IMR-90 (cell line): Measurements from ENCODE around the gene CFAP251. TPM values are rescaled to one million over a fixed set of nuclear protein-coding genes. Genes with fewer than 3 reads are reported as not detected.
A peak's percentile ranks its signal among the peaks of the same experiment; 100 is the strongest.

Experiments used
- ATAC-seq: fragments of 200-7000 bp; cut with Tn5 transposase; 2 replicates; pipeline ENCODE4 v1.9.1; 2020; ENCODE audit warnings: low read depth, mild to moderate bottlenecking, moderate library complexity
- BruUV-seq: library from RNA; stranded (reverse); fragments of 400-500 nt; replicated peaks from 2 replicates; lab custom pipeline; 2021; lab: Mats Ljungman, UMichigan
- CTCF ChIA-PET: fragments of 300-600 bp; formaldehyde crosslinking; extraction: SDS; loops from one replicate; lab custom pipeline; 2021; ENCODE audit warnings: antibody characterized with exemption; lab: Yijun Ruan, JAX
- POLR2A ChIA-PET: fragments of 300-600 bp; sonication (Branson Sonifier 250); formaldehyde crosslinking; loops from one replicate; lab custom pipeline; 2022; ENCODE audit warnings: antibody characterized with exemption; ENCODE audit not compliant: unreplicated experiment; lab: Charles Lee
- DNase-seq: peaks from one replicate; pipeline ENCODE4 v3.0.0; 2013
- H2AFZ ChIP-seq: replicated peaks from 2 replicates; pipeline ENCODE3; 2013; ENCODE audit warnings: low read length, mild to moderate bottlenecking; ENCODE audit not compliant: poor library complexity
- H2AK5ac ChIP-seq: 2 replicates; pipeline ENCODE4 v1.6.1; 2013; ENCODE audit warnings: low read depth, low read length, inconsistent platforms
- H2AK9ac ChIP-seq: replicated peaks from 2 replicates; pipeline ENCODE3; 2013; ENCODE audit warnings: mild to moderate bottlenecking, low read depth, low read length, moderate library complexity; ENCODE audit not compliant: poor library complexity
- H2BK120ac ChIP-seq: 2 replicates; pipeline ENCODE4 v1.6.1; 2013; ENCODE audit warnings: low read depth, low read length, inconsistent platforms
- H2BK15ac ChIP-seq: 3 replicates; pipeline ENCODE4 v1.6.1; 2013; ENCODE audit warnings: low read depth, low read length, inconsistent platforms
- H2BK20ac ChIP-seq: 2 replicates; pipeline ENCODE4 v1.6.1; 2013; ENCODE audit warnings: low read depth, mild to moderate bottlenecking, inconsistent platforms, low read length, moderate library complexity
- H2BK5ac ChIP-seq: 2 replicates; pipeline ENCODE4 v1.6.1; 2013; ENCODE audit warnings: mild to moderate bottlenecking, low read depth, low read length, inconsistent platforms; ENCODE audit not compliant: poor library complexity, severe bottlenecking
- H3K14ac ChIP-seq: replicated peaks from 2 replicates; pipeline ENCODE4 v1.6.1; 2013; ENCODE audit warnings: low read depth, low read length, inconsistent platforms
- H3K18ac ChIP-seq: 2 replicates; pipeline ENCODE4 v1.6.1; 2013; ENCODE audit warnings: low read depth, low read length, control low read depth
- H3K23ac ChIP-seq: 2 replicates; pipeline ENCODE4 v1.6.1; 2013; ENCODE audit warnings: low read depth, low read length, inconsistent platforms
- H3K27ac ChIP-seq: 2 replicates; pipeline ENCODE4 v1.5.1; 2013; ENCODE audit warnings: mild to moderate bottlenecking, control low read depth, low read length; ENCODE audit not compliant: insufficient read depth
- H3K27me3 ChIP-seq: 2 replicates; pipeline ENCODE4 v1.6.1; 2013; ENCODE audit warnings: low read length; ENCODE audit not compliant: control insufficient read depth, insufficient read depth
- H3K36me3 ChIP-seq: 2 replicates; pipeline ENCODE4 v1.6.1; 2013; ENCODE audit warnings: low read length, mixed read lengths; ENCODE audit not compliant: control insufficient read depth, insufficient read depth
- H3K4ac ChIP-seq: 2 replicates; pipeline ENCODE4 v1.6.1; 2013; ENCODE audit warnings: low read depth, low read length, inconsistent platforms
- H3K4me1 ChIP-seq: 2 replicates; pipeline ENCODE4 v1.6.1; 2013; ENCODE audit warnings: low read length, mixed read lengths; ENCODE audit not compliant: control insufficient read depth, insufficient read depth
- H3K4me2 ChIP-seq: 2 replicates; pipeline ENCODE4 v1.6.1; 2013; ENCODE audit warnings: low read depth, mild to moderate bottlenecking, control low read depth, low read length, moderate library complexity
- H3K4me3 ChIP-seq: 2 replicates; pipeline ENCODE4 v1.5.1; 2013; ENCODE audit warnings: low read depth, mild to moderate bottlenecking, control low read depth, low read length, moderate library complexity; ENCODE audit not compliant: insufficient read depth
- H3K56ac ChIP-seq: 2 replicates; pipeline ENCODE4 v1.6.1; 2013; ENCODE audit warnings: low read length, inconsistent platforms; ENCODE audit not compliant: insufficient read depth; ENCODE audit errors: extremely low read depth
- H3K79me1 ChIP-seq, 2 experiments: 2 replicates each; pipeline ENCODE4 v1.6.1; 2013; ENCODE audit warnings: low read length in 2 of 2, inconsistent platforms in 1 of 2, low read depth in 1 of 2
- H3K9ac ChIP-seq: 2 replicates; pipeline ENCODE4 v1.6.1; 2013; ENCODE audit warnings: low read depth, low read length, control low read depth
- H3K9me1 ChIP-seq: 2 replicates; pipeline ENCODE4 v1.6.1; 2013; ENCODE audit warnings: low read length, inconsistent platforms; ENCODE audit not compliant: insufficient read depth
- H3K9me3 ChIP-seq: 2 replicates; pipeline ENCODE4 v1.6.1; 2013; ENCODE audit warnings: low read length; ENCODE audit not compliant: control insufficient read depth, insufficient read depth
- H4K20me1 ChIP-seq: 2 replicates; pipeline ENCODE4 v1.6.1; 2013; ENCODE audit warnings: low read length, inconsistent platforms; ENCODE audit not compliant: insufficient read depth
- H4K5ac ChIP-seq: 2 replicates; pipeline ENCODE4 v1.6.1; 2013; ENCODE audit warnings: mild to moderate bottlenecking, low read depth, low read length, control low read depth
- H4K8ac ChIP-seq, 2 experiments: 2 replicates each; pipeline ENCODE4 v1.6.1; 2013; ENCODE audit warnings: low read depth in 2 of 2, low read length in 2 of 2, control low read depth in 1 of 2, inconsistent platforms in 1 of 2
- H4K91ac ChIP-seq: 2 replicates; pipeline ENCODE4 v1.6.1; 2013; ENCODE audit warnings: low read depth, low read length, inconsistent platforms; ENCODE audit not compliant: insufficient read depth
- BHLHE40 ChIP-seq: fragments of 150-350 bp; IDR thresholded peaks from 2 replicates; pipeline ENCODE4 v1.6.1; 2016; ENCODE audit warnings: mild to moderate bottlenecking, low read depth, low read length
- CEBPB ChIP-seq: IDR thresholded peaks from 2 replicates; pipeline ENCODE4 v1.6.1; 2012; ENCODE audit warnings: low read depth, low read length, improper control_type of control experiment
- CHD1 ChIP-seq: IDR thresholded peaks from 2 replicates; pipeline ENCODE4 v1.6.1; 2012; ENCODE audit warnings: low read depth, low read length, improper control_type of control experiment
- CTCF ChIP-seq: conservative IDR thresholded peaks from 2 replicates; pipeline ENCODE4 v1.5.1; 2012; ENCODE audit warnings: mild to moderate bottlenecking, low read depth, low read length, improper control_type of control experiment
- MAFK ChIP-seq: IDR thresholded peaks from 2 replicates; pipeline ENCODE4 v1.6.1; 2012; ENCODE audit warnings: low read depth, low read length, improper control_type of control experiment
- MAZ ChIP-seq: IDR thresholded peaks from 2 replicates; pipeline ENCODE4 v1.6.1; 2012; ENCODE audit warnings: low read depth, mild to moderate bottlenecking, low read length, improper control_type of control experiment, moderate library complexity, borderline replicate concordance
- MXI1 ChIP-seq: IDR thresholded peaks from 2 replicates; pipeline ENCODE4 v1.6.1; 2012; ENCODE audit warnings: low read depth, mild to moderate bottlenecking, low read length, moderate library complexity, borderline replicate concordance
- RAD21 ChIP-seq: IDR thresholded peaks from 2 replicates; pipeline ENCODE4 v1.6.1; 2012; ENCODE audit warnings: low read length, improper control_type of control experiment
- RCOR1 ChIP-seq: IDR thresholded peaks from 2 replicates; pipeline ENCODE4 v1.6.1; 2012; ENCODE audit warnings: mild to moderate bottlenecking, low read length, improper control_type of control experiment; ENCODE audit not compliant: insufficient replicate concordance
- RFX5 ChIP-seq: IDR thresholded peaks from 2 replicates; pipeline ENCODE4 v1.8.0; 2012; ENCODE audit warnings: low read depth, mild to moderate bottlenecking, low read length, moderate library complexity
- WGBS, 2 experiments: methylation state at CpG; one replicate each; pipeline versions ENCODE4 v1.1.5 to v1.1.7; 2013; ENCODE audit warnings: missing lambda C conversion rate in 2 of 2; ENCODE audit not compliant: insufficient read length in 1 of 2; ENCODE audit errors: extremely low coverage in 2 of 2; 5-methylcytosine and 5-hydroxymethylcytosine counted together
- dilution Hi-C: fragments of 300-500 bp; cut with HindIII; formaldehyde crosslinking; loops from one replicate; pipeline ENCODE4 v1.14.3; 2018; ENCODE audit warnings: low sequenced_read_pairs; ENCODE audit not compliant: unreplicated experiment
- in situ Hi-C: fragments of 300-500 bp; cut with MboI; formaldehyde crosslinking; loops from 3 replicates; pipeline ENCODE4 v1.14.3; 2019; ENCODE audit warnings: low sequenced_read_pairs, inconsistent platforms, mixed read lengths
- intact Hi-C: fragments of 100-400 bp; cut with micrococcal nuclease; formaldehyde crosslinking; loops from 2 replicates; pipeline ENCODE4 v1.10.0; 2022
- polyA plus RNA-seq, 3 experiments: library from polyadenylated mRNA; depleted of rRNA; stranded (reverse); fragments of >200 nt; gene quantifications; 2 replicates each; pipeline ENCODE4 v1.2.3, GENCODE V29; 2012; ENCODE audit warnings: low replicate concordance in 1 of 3
- total RNA-seq: library from RNA; depleted of rRNA; stranded (reverse); fragments of >200 nt; gene quantifications from 2 replicates; pipeline ENCODE4 v1.2.3, GENCODE V29; 2012

Gene CFAP251
- total and polyA plus RNA-seq, 2 of the 4 experiments (the other 2 are of a cell fraction), result 7.8 to 9.1 TPM

DNA sequence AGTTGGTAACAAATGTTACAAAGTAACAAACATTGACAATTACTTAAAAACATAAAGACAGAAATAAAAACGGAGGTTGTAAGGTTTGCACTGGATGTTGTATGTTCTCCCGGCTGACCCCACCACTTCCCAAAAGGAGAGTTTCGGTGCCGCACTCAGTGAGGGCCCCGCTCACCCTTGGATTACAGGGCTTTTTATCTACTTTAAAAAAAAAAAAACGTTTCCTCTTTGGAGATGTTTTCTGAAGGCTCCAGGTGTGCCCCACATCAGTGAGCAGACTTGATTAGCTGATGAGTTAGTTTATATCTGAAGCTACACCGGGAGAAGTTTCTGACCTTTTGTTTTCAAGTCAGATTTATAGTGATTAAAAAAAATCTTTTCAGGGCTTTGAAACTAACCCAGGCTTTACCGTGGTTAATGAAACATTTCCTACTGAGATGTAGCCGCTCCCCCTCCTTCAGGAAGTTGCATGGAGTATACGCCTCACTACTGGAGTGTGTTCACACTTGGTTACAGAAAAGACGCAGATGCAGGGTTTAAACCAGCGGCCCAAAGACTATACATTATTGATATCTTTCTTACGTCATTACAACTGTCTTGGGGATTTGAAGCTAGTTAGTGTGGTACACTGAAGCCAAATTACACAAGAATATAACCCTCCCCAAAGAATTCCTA is 65.3 kb downstream of the CFAP251 start:
- intact Hi-C loops (no loop called here), dilution Hi-C loops (no loop called here), in situ Hi-C loops (no loop called here)
- TF ChIP-seq RAD21, result no peak
- no peak for TF ChIP-seq CEBPB
- no peak for TF ChIP-seq RCOR1
- no peak for TF ChIP-seq CHD1
- no peak for TF ChIP-seq MAZ
- TF ChIP-seq CTCF, result no peak
- TF ChIP-seq MXI1, result no peak
- TF ChIP-seq BHLHE40, result no peak
- TF ChIP-seq MAFK, result no peak
- no peak for TF ChIP-seq RFX5
- Histone ChIP-seq H3K27ac (no peak overlapping the region), H3K4ac (no peak overlapping the region), H3K79me1 (no peaks in the 10 kb centered on the region), H3K9me3 (no peaks in the 10 kb centered on the region), H3K4me2 (no peak overlapping the region), H2AFZ (peak overlapping the region; percentile 29), H3K18ac (no peak overlapping the region), H4K20me1 (no peaks in the 10 kb centered on the region), H2BK120ac (no peak overlapping the region), H3K9me1 (no peaks in the 10 kb centered on the region), H2BK15ac (no peak overlapping the region), H3K23ac (no peak overlapping the region), H4K91ac (no peak overlapping the region), H3K27me3 (no peaks in the 10 kb centered on the region), H2AK5ac (no peak overlapping the region), H2BK20ac (no peak overlapping the region), H3K36me3 (no peaks in the 10 kb centered on the region), H4K8ac (peak overlapping the region in 1 of 2 experiments; percentile 35; a peak in 1 of 4 replicates), H3K9ac (no peak overlapping the region), H2AK9ac (no peak overlapping the region), H3K4me1 (no peaks in the 10 kb centered on the region; the same call in 1 of the 2 replicates), H3K56ac (no peak overlapping the region), H4K5ac (no peak overlapping the region), H2BK5ac (no peak overlapping the region), H3K14ac (no peak overlapping the region), H3K4me3 (no peak overlapping the region)
- ChIA-PET CTCF (no interaction called here), POLR2A (no interaction called here)
- WGBS, 2 experiments, result 80% methylated on average over 1 of the region's 13 CpGs; no CpG with 5 or more reads in 1 of the 2 experiments
- no TSS peak for BruUV-seq
- ATAC-seq, result no peak
- no peak for DNase-seq
